Peyer's patch (tissue), 4 donors: Measurements from ENCODE around the gene CEP350.

Experiments used
- POLR2A ChIP-seq, 2 donors: fragments of 450-650 bp; IDR thresholded peaks; one replicate each; pipeline ENCODE4 v1.5.1; 2017; ENCODE audit warnings: antibody characterized with exemption in 2 of 2, mild to moderate bottlenecking in 2 of 2, moderate library complexity in 2 of 2
- TF ChIP-seq, protein P1 (sequence below), 6 experiments: fragments of 450-650 bp in 4 of 6; fragments of 200-600 bp in 2 of 6; sonication (generic) in 1 of 6; IDR thresholded peaks; one replicate each; pipeline ENCODE4 v1.5.1; 2017 to 2019; ENCODE audit warnings: antibody characterized with exemption in 6 of 6, mild to moderate bottlenecking in 3 of 6, moderate library complexity in 1 of 6

DNA sequence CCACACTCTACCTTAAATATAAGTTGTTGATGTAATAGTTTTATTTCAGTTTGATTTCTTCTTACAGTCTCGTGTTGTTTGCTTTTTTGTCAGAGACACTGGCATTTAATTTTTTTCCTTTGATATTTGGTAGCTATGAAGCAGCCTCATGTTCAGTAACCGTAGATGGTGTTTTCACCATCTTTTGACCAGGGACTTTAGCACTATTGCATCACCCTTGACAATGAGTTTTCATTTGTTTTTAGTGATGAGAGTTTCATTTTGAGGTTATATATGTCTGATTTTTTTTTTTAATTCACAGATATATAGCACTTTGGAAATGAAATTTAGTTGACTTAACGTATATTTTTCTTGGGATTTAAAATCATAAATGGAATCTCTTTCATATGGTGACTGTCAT is 36.2 kb downstream of the CEP350 start:
- TF ChIP-seq, protein P1, sequence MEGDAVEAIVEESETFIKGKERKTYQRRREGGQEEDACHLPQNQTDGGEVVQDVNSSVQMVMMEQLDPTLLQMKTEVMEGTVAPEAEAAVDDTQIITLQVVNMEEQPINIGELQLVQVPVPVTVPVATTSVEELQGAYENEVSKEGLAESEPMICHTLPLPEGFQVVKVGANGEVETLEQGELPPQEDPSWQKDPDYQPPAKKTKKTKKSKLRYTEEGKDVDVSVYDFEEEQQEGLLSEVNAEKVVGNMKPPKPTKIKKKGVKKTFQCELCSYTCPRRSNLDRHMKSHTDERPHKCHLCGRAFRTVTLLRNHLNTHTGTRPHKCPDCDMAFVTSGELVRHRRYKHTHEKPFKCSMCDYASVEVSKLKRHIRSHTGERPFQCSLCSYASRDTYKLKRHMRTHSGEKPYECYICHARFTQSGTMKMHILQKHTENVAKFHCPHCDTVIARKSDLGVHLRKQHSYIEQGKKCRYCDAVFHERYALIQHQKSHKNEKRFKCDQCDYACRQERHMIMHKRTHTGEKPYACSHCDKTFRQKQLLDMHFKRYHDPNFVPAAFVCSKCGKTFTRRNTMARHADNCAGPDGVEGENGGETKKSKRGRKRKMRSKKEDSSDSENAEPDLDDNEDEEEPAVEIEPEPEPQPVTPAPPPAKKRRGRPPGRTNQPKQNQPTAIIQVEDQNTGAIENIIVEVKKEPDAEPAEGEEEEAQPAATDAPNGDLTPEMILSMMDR (IDR thresholded peaks at IDR 0.05) = no peak
- no peak for TF ChIP-seq POLR2A (IDR thresholded peaks at IDR 0.05)
